ENCODE measurements around the gene IRAK4. TPM values are rescaled to one million over a fixed set of nuclear protein-coding genes. Genes with fewer than 3 reads are reported as not detected.

The IRAK4 gene
- total RNA-seq, 2 donors from 2014 or later = 11.5 to 25.3 TPM

- no peaks in the 10 kb centered on the region for H3K36me3 ChIP-seq
- no peak overlapping the region for H3K4me3 ChIP-seq
- no peak overlapping the region for H3K27ac ChIP-seq
- H3K9me3 ChIP-seq = no peaks in the 10 kb centered on the region
- TF ChIP-seq CTCF (IDR thresholded peaks at IDR 0.05) = no peak
- TF ChIP-seq POLR2AphosphoS5 (IDR thresholded peaks at IDR 0.05) = no peak
- no peak for TF ChIP-seq POLR2A (IDR thresholded peaks at IDR 0.05)
- no peaks in the 10 kb centered on the region for H3K27me3 ChIP-seq (replicated peaks; ENCODE audit: insufficient read depth)
- intact Hi-C loops (cut with DNase I) = loop anchor here (10.0 kb wide), 1 partner anchor 121 kb away; no protein-coding TSS in a partner anchor
- H3K4me1 ChIP-seq (replicated peaks) = peaks cover 2% of the 10 kb centered on the region
- no peak for DNase-seq (ENCODE audit: low spot score)
Observed at GRCh38 chr12:43763769-43764168, 5.0 kb downstream of the IRAK4 start.

DNA sequence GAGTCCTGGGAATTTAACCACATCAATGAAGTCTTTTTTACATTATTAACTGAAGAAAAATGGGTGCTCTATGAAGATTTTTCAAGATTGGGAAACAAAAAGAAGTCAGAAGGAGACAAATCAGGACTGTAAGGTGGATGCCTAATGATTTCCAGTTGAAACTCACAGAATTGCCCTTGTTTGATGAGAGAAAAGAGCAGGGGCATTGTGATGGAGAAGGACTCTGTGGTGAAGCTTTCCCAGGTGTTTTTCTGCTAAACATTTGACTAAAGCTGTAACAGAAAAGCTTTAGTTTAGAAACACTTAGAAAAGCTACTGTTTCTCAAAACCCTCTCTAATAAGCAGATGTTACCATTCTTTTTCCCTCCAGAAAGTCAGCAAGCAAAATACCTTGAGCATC lies 5.8 kb downstream of the IRAK4 start:
- TF ChIP-seq CTCF (IDR thresholded peaks at IDR 0.05) (no peak), POLR2AphosphoS5 (IDR thresholded peaks at IDR 0.05) (no peak), POLR2A (IDR thresholded peaks at IDR 0.05) (no peak)
- Histone ChIP-seq H3K4me3 (no peak overlapping the region), H3K9me3 (no peaks in the 10 kb centered on the region), H3K4me1 (replicated peaks) (peaks cover 2% of the 10 kb centered on the region), H3K36me3 (no peaks in the 10 kb centered on the region), H3K27ac (no peak overlapping the region), H3K27me3 (replicated peaks; ENCODE audit: insufficient read depth) (no peaks in the 10 kb centered on the region)
- no peak for DNase-seq (ENCODE audit: low spot score)
- intact Hi-C loops (cut with DNase I) = loop anchor here (10.0 kb wide), 1 partner anchor 120 kb away; no protein-coding TSS in a partner anchor

GRCh38 chr12:43766291-43766690 lies 7.5 kb downstream of the IRAK4 start:
- no peak for DNase-seq (ENCODE audit: low spot score)
- H3K27me3 ChIP-seq (replicated peaks; ENCODE audit: insufficient read depth) = no peaks in the 10 kb centered on the region
- TF ChIP-seq POLR2AphosphoS5 (IDR thresholded peaks at IDR 0.05) (no peak), POLR2A (IDR thresholded peaks at IDR 0.05) (no peak), CTCF (IDR thresholded peaks at IDR 0.05) (no peak)

DNA sequence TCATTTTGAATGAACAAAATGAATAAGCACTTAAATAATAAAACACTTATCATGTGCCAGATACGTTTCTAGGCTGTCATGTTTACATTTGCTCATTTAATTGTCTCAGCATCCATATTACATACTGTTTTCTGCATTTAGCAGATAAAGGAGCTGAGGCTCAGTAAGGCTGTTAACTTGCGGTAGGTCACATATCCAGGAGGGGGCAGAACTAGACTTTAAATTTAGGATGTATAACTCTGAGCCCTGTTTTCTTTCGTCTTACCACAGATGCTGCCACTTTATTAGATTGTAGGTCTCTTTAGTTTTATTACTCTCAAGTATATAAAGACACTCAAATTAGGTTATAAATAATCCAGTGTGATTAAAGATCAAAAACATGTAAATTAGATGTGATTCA lies 17.7 kb downstream of the IRAK4 start:
- H3K27me3 ChIP-seq (replicated peaks; ENCODE audit: insufficient read depth) = no peaks in the 10 kb centered on the region
- peaks cover 0 to 2% of the 10 kb centered on the region in 2 donors for H3K36me3 ChIP-seq
- WGBS = 42% methylated on average over 3 of the region's 3 CpGs
- no peak overlapping the region for H3K4me3 ChIP-seq
- DNase-seq (ENCODE audit: low spot score) = peak; percentile 7
- intact Hi-C loops (cut with DNase I) = no loop called here
- no peak overlapping the region for H3K27ac ChIP-seq
- no peaks in the 10 kb centered on the region for H3K4me1 ChIP-seq (replicated peaks)
- TF ChIP-seq CTCF (IDR thresholded peaks at IDR 0.05) (peak in 3 of 4 experiments; percentile 11 to 47 (median 33)), POLR2AphosphoS5 (IDR thresholded peaks at IDR 0.05) (no peak), POLR2A (IDR thresholded peaks at IDR 0.05) (no peak)
- no peaks in the 10 kb centered on the region for H3K9me3 ChIP-seq

More at GRCh38 chr12:43766291-43766690, 7.5 kb downstream of the IRAK4 start:
- no peak overlapping the region for H3K27ac ChIP-seq
- no peaks in the 10 kb centered on the region for H3K4me1 ChIP-seq (replicated peaks)
- H3K9me3 ChIP-seq = no peaks in the 10 kb centered on the region
- intact Hi-C loops (cut with DNase I) = loop anchor here (10.0 kb wide), 1 partner anchor 119 kb away; no protein-coding TSS in a partner anchor
- no peaks in the 10 kb centered on the region for H3K36me3 ChIP-seq
- H3K4me3 ChIP-seq = no peak overlapping the region

DNA sequence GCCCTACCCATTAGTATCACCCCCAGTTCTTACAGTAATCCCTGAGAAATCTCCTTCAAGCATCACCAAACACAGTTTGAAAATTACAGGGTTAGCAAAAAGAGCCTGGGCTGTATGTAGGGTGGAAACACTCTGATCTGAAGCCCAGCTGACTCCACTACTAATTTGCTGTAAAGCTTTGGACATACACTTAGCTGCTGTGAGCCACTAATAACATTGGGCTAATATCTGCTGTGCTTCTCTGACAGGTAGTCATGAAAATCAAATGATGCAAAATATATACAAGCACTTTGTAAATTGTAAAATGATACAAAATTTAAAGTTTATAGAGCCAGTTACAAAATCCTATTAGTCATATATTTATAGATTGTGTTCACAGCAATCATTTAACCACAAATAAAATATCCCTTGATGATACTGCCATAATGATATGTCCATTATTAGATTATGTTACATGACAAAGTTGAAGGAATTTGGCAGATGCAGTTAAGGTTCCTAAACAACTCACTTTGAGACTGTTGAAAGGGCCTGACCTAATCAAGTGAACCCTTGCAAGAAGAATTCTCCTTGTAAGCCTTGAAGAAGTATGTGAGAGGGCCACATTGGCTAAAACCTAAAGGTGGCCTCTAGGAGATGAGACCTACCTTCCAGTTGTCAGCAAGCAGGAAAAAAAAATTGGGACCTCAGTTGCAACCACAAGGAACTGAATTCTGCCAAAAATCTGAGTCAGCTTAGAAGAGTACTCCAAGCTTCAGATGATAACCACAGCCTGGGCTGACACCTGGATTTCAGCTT lies 28.3 kb downstream of the IRAK4 start:
- intact Hi-C loops (cut with DNase I) = no loop called here
- Histone ChIP-seq H3K27ac (no peak overlapping the region), H3K36me3 (no peaks in the 10 kb centered on the region), H3K9me3 (no peaks in the 10 kb centered on the region), H3K4me3 (no peak overlapping the region), H3K27me3 (replicated peaks; ENCODE audit: insufficient read depth) (no peaks in the 10 kb centered on the region), H3K4me1 (replicated peaks) (no peaks in the 10 kb centered on the region)
- TF ChIP-seq POLR2AphosphoS5 (IDR thresholded peaks at IDR 0.05) = no peak
- no peak for TF ChIP-seq CTCF (IDR thresholded peaks at IDR 0.05)
- no peak for TF ChIP-seq POLR2A (IDR thresholded peaks at IDR 0.05)
- DNase-seq (ENCODE audit: low spot score) = no peak

Measured in prostate gland (tissue), 2 donors.